Right cardiac atrium (tissue), 5 donors: Measurements from ENCODE around the gene LAMB2. TPM values are rescaled to one million over a fixed set of nuclear protein-coding genes. Genes with fewer than 3 reads are reported as not detected.
A peak's percentile ranks its signal among the peaks of the same experiment; 100 is the strongest.

Experiments
- ATAC-seq, 2 donors: fragments of 200-7000 bp; cut with Tn5 transposase; one replicate each; pipeline versions ENCODE4 v1.8.0 to v1.9.1; 2020; ENCODE audit warnings: moderate library complexity in 2 of 2, mild to moderate bottlenecking in 1 of 2
- DNase-seq, 3 donors: peaks; one replicate each; pipeline ENCODE4 v3.0.0-alpha.2; 2020
- H3K27ac ChIP-seq: one replicate; pipeline ENCODE4 v1.5.1; 2013; ENCODE audit warnings: mild to moderate bottlenecking, low read length, control low read depth, moderate library complexity
- H3K27me3 ChIP-seq: one replicate; pipeline ENCODE4 v1.6.1; 2013; ENCODE audit not compliant: control insufficient read depth, insufficient read depth
- H3K4me1 ChIP-seq: one replicate; pipeline ENCODE4 v1.6.1; 2013; ENCODE audit warnings: low read length; ENCODE audit not compliant: control insufficient read depth, insufficient read depth
- H3K4me3 ChIP-seq: one replicate; pipeline ENCODE4 v1.5.1; 2013; ENCODE audit warnings: low read length, control low read depth
- H3K9me3 ChIP-seq: one replicate; pipeline ENCODE4 v1.6.1; 2013; ENCODE audit warnings: low read length; ENCODE audit not compliant: control insufficient read depth
- WGBS: extraction: QIAGEN DNeasy Blood & Tissue Kit; methylation state at CpG from one replicate; pipeline ENCODE4 v1.1.7; 2013; 5-methylcytosine and 5-hydroxymethylcytosine counted together
- intact Hi-C, 4 donors: fragments of 100-400 bp; cut with DNase I; formaldehyde crosslinking; loops; one replicate each; pipeline versions ENCODE4 v1.11.0 to v1.14.0; 2022 to 2023
- polyA plus RNA-seq: library from polyadenylated mRNA; stranded (reverse); fragments of 200-250 nt; gene quantifications from one replicate; pipeline ENCODE4 v1.2.3, GENCODE V29; 2013
- total RNA-seq, 4 donors: library from RNA; stranded (reverse); fragmentation: NEBNext Ultra II Directional; extraction: Animal tissue kit (Norgen Biotek cat#: 25700); gene quantifications; one replicate each; pipeline ENCODE4 v1.2.1, GENCODE V29; 2021
- donor health status: healthy with polysubstance abuse.
- donor health status: DM: no; HTN: yes; CAD: no.
- donor health status: DM: no; HTN: no; CAD: no.
- donor health status: DM: no; HTN: yes; CAD: no; lungs with severe emphysema.
- donor health status: DM: yes; HTN: yes; CAD: no.

The LAMB2 gene
- total and polyA plus RNA-seq, 5 donors, result 725 to 914 (median 824) TPM

DNA sequence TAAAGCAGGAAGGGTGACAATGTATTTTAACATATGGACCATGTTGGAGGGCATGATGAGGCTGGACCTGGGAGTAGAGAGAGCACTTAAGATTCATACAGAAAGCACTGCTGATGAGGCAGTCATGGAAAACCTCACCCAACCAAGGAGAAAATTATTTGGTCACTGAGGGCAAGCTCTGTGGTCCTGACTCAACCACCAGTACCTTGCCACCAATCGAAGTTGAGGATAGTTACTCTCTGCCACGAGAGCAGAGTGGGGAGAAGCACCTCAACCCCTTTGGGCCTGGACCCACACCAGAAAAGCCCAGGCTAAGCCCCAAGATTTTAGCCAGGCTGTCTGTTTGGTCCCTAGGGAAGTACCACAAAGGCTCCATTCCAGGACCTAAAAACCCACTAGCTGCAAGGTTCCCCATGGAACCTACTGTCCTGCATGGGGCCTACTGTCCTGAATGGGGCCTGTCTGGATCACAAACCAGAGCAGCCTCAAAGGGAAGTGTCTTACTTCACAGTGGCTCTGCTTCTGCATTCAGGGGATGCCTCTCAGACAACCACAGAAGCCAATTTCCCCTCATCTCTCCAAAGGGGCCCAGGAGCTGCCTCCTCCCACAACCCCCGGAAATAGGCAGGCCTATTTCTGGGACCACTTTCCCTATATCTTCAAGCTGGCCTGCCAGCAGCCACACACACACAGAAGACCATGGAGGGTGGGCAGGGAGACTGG lies 29.1 kb upstream of the LAMB2 start:
- no peaks in the 10 kb centered on the region for H3K9me3 ChIP-seq
- H3K4me1 ChIP-seq, result peaks cover 11% of the 10 kb centered on the region
- no peak overlapping the region for H3K4me3 ChIP-seq
- peak in 1 of 3 donors; percentile 17 for DNase-seq
- H3K27me3 ChIP-seq, result no peaks in the 10 kb centered on the region
- no peak for ATAC-seq
- intact Hi-C loops, result no loop called here
- H3K27ac ChIP-seq, result no peak overlapping the region
- WGBS, result 71% methylated on average over 3 of the region's 3 CpGs

DNA sequence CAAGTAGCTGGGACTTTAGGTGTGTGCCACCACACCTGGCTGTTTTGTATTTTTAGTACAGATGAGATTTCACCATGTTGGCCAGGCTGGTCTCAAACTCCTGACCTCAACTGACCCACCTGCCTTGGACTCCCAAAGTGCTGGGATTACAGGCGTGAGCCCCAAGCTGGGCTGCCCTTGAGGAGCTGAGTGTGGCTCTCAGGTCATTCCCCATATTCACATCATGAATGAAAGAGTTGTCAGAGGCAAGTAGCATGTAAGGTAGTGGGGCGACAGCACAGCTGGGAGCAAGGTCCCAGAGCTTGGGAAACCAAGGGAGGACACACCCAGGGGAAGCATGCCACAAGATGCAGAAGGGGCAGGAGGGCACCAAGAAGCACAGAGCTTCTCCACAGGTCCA lies 28.3 kb upstream of the LAMB2 start:
- intact Hi-C loops, result no loop called here
- Histone ChIP-seq H3K4me3 (no peak overlapping the region), H3K9me3 (no peaks in the 10 kb centered on the region), H3K27ac (no peak overlapping the region), H3K27me3 (no peaks in the 10 kb centered on the region), H3K4me1 (peaks cover 7% of the 10 kb centered on the region)
- DNase-seq (peak in 1 of 3 donors; percentile 31), ATAC-seq (no peak)
- 93% methylated on average over 2 of the region's 2 CpGs for WGBS

- 81% methylated on average over 2 of the region's 2 CpGs for WGBS
- H3K27me3 ChIP-seq, result no peaks in the 10 kb centered on the region
- no peak overlapping the region for H3K27ac ChIP-seq
- ATAC-seq, result no peak
- H3K4me3 ChIP-seq, result no peak overlapping the region
- DNase-seq, result peak in 1 of 3 donors; percentile 16
- no peaks in the 10 kb centered on the region for H3K9me3 ChIP-seq
- intact Hi-C loops, result no loop called here
- H3K4me1 ChIP-seq, result no peaks in the 10 kb centered on the region
Observed at GRCh38 chr3:49158792-49159191, 25.9 kb upstream of the LAMB2 start.

- ATAC-seq (peak; percentile 23 to 32), DNase-seq (peak in 2 of 3 donors; percentile 59 to 61)
- intact Hi-C loops, result no loop called here
- Histone ChIP-seq H3K9me3 (no peaks in the 10 kb centered on the region), H3K4me1 (no peaks in the 10 kb centered on the region), H3K27ac (no peak overlapping the region), H3K4me3 (no peak overlapping the region), H3K27me3 (no peaks in the 10 kb centered on the region)
- WGBS, result 70% methylated on average over 5 of the region's 5 CpGs
Observed at GRCh38 chr3:49158103-49158709, 25.4 kb upstream of the LAMB2 start.

DNA sequence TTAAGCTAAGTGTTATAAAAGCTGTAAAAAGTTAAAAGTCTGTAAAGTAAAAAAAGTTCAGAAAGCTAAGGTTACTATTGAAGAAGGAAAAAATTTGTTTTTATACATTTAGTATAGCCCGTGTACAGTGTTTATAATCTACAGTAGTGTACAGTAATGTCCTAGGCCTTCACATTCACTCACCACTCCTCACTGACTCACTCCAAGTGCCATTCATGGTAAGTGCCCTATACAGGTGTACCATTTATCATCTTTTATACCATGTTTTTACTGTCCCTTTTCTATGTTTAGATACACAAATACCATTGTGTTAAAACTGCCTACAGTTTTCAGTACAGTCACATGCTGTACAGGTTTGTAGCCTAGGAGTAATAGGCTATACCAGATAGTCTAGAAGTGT lies 24.4 kb upstream of the LAMB2 start:
- no peaks in the 10 kb centered on the region for H3K9me3 ChIP-seq
- ATAC-seq (no peak), DNase-seq (no peak)
- no peak overlapping the region for H3K27ac ChIP-seq
- H3K27me3 ChIP-seq, result no peaks in the 10 kb centered on the region
- WGBS, result 75% methylated on average over 1 of the region's 1 CpG
- intact Hi-C loops, result no loop called here
- no peaks in the 10 kb centered on the region for H3K4me1 ChIP-seq
- H3K4me3 ChIP-seq, result no peak overlapping the region

GRCh38 chr3:49153349-49153912 lies 20.6 kb upstream of the LAMB2 start:
- Histone ChIP-seq H3K27me3 (no peaks in the 10 kb centered on the region), H3K4me3 (no peak overlapping the region), H3K27ac (no peak overlapping the region), H3K9me3 (no peaks in the 10 kb centered on the region), H3K4me1 (no peaks in the 10 kb centered on the region)
- ATAC-seq (peak in 1 of 2 donors; percentile 15), DNase-seq (peak in 1 of 3 donors; percentile 35)
- WGBS, result 70% methylated on average over 3 of the region's 3 CpGs
- intact Hi-C loops, result no loop called here

DNA sequence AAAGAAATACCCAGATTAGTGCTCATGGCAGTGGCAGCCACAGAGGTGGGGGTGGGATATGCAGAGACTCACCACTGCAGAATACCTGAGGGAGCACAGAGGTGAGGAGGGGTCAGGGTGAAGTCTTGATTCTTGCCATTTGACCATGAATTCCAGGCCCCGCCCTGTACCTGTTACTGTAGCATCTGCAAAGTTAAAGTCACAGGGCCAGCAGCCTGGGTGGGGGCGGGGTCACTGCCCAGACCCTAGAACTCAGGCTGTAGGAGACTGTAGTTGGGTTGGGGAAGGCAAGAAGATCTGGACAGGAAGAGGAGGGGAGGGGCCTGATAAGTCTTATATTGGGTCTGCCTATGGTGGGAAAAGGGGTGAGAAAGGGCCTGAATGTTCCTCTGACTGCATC lies 18.8 kb upstream of the LAMB2 start:
- ATAC-seq (no peak), DNase-seq (peak in 1 of 3 donors; percentile 23)
- no peak overlapping the region for H3K4me3 ChIP-seq
- no peak overlapping the region for H3K27ac ChIP-seq
- intact Hi-C loops, result no loop called here
- H3K4me1 ChIP-seq, result no peaks in the 10 kb centered on the region
- no peaks in the 10 kb centered on the region for H3K9me3 ChIP-seq
- H3K27me3 ChIP-seq, result no peaks in the 10 kb centered on the region
- WGBS, result 88% methylated on average over 2 of the region's 2 CpGs

DNA sequence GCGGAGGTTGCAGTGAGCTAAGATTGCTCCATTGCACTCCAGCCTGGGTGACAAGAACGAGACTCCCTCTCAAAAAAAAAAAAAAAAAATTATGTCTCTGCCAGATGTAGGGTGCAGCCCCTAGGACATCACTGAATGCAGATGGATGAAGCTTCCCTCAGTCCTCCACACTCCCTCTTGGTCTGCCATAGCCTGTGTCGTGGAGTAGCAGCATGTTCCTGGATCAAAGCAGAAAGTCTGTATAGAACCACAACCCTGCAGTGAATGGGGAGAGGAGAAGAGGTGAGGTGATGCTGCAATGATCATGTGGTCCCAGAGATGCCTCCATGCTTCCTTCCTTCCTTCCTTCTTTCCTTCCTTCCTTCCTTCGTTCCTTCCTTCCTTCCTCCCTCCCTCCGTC lies 15.3 kb upstream of the LAMB2 start:
- intact Hi-C loops, result no loop called here
- Histone ChIP-seq H3K27me3 (no peaks in the 10 kb centered on the region), H3K27ac (no peak overlapping the region), H3K4me1 (no peaks in the 10 kb centered on the region), H3K4me3 (no peak overlapping the region), H3K9me3 (no peaks in the 10 kb centered on the region)
- peak in 1 of 3 donors; percentile 10 for DNase-seq
- WGBS, result 68% methylated on average over 5 of the region's 5 CpGs
- no peak for ATAC-seq

- WGBS, result 78% methylated on average over 3 of the region's 3 CpGs
- intact Hi-C loops, result no loop called here
Observed at GRCh38 chr3:49140080-49140479, 7.2 kb upstream of the LAMB2 start.

GRCh38 chr3:49135499-49135898 lies 2.6 kb upstream of the LAMB2 start:
- H3K27me3 ChIP-seq, result no peaks in the 10 kb centered on the region
- H3K9me3 ChIP-seq, result no peaks in the 10 kb centered on the region
- H3K27ac ChIP-seq, result no peak overlapping the region
- peak in 1 of 3 donors; percentile 18 for DNase-seq
- 89% methylated on average over 4 of the region's 4 CpGs for WGBS
- no peak overlapping the region for H3K4me3 ChIP-seq
- H3K4me1 ChIP-seq, result peaks cover 10% of the 10 kb centered on the region
- ATAC-seq, result no peak
- intact Hi-C loops, result no loop called here

More at GRCh38 chr3:49140080-49140479, 7.2 kb upstream of the LAMB2 start:
- ATAC-seq (no peak), DNase-seq (peak in 1 of 3 donors; percentile 9)
- no peaks in the 10 kb centered on the region for H3K27me3 ChIP-seq
- H3K4me1 ChIP-seq, result no peaks in the 10 kb centered on the region
- no peaks in the 10 kb centered on the region for H3K9me3 ChIP-seq
- no peak overlapping the region for H3K4me3 ChIP-seq
- no peak overlapping the region for H3K27ac ChIP-seq

- Histone ChIP-seq H3K9me3 (no peaks in the 10 kb centered on the region), H3K27ac (peak overlapping the region; percentile 45), H3K4me1 (peaks cover 12% of the 10 kb centered on the region), H3K27me3 (no peaks in the 10 kb centered on the region), H3K4me3 (no peak overlapping the region)
- intact Hi-C loops, result no loop called here
- 59% methylated on average over 3 of the region's 3 CpGs for WGBS
- ATAC-seq, result no peak
- DNase-seq, result peak in 2 of 3 donors; percentile 31 to 58
Observed at GRCh38 chr3:49134471-49135265, 1.8 kb upstream of the LAMB2 start.
